SK-N-SH (cell line): ENCODE measurements around the gene BLOC1S1. TPM values are rescaled to one million over a fixed set of nuclear protein-coding genes. Genes with fewer than 3 reads are reported as not detected.

Experiments used
- CTCF ChIA-PET: fragments of 300-600, 350-600 bp; formaldehyde crosslinking; extraction: SDS; loops from one replicate; lab custom pipeline; 2021; lab: Yijun Ruan, JAX
- POLR2A ChIA-PET: fragments of 350-600 bp; sonication (Branson Sonifier 250); formaldehyde crosslinking; extraction: SDS; loops from one replicate; lab custom pipeline; 2020; ENCODE audit warnings: antibody characterized with exemption, inconsistent platforms; lab: Yijun Ruan, JAX
- DNase-seq: peaks from one replicate; pipeline ENCODE4 v3.0.0; 2012
- H2AFZ ChIP-seq: fragments of 200-600 bp; sonication (generic); 2 replicates; pipeline ENCODE4 v1.8.1; 2016; ENCODE audit warnings: antibody characterized with exemption, mild to moderate bottlenecking, low read depth
- H3F3A ChIP-seq: fragments of 200-600 bp; sonication (generic); replicated peaks from 2 replicates; pipeline ENCODE3; 2016; ENCODE audit warnings: antibody characterized with exemption, mild to moderate bottlenecking; ENCODE audit not compliant: insufficient read depth
- H3K27ac ChIP-seq, 2 experiments: fragments of 200-500 bp in 1 of 2; fragments of 200-600 bp in 1 of 2; sonication (Bioruptor generic) in 1 of 2; sonication (generic), shearing (Covaris generic) in 1 of 2; 2 replicates each; pipeline versions ENCODE4 v1.5.1 to v1.6.1; 2014 to 2016; ENCODE audit warnings: low read depth in 2 of 2, inconsistent platforms in 1 of 2, low read length in 1 of 2, mild to moderate bottlenecking in 1 of 2, mixed read lengths in 1 of 2
- H3K27me3 ChIP-seq: fragments of 200-600 bp; sonication (generic), shearing (Covaris generic); 2 replicates; pipeline ENCODE4 v1.6.1; 2016; ENCODE audit warnings: mixed run types; ENCODE audit not compliant: insufficient read depth
- H3K36me3 ChIP-seq, 2 experiments: fragments of 200-500 bp in 1 of 2; fragments of 200-600 bp in 1 of 2; sonication (Bioruptor generic) in 1 of 2; sonication (generic) in 1 of 2; replicated peaks in 1 of 2; 2 replicates each; pipeline versions ENCODE3 to v1.5.1; 2014 to 2016; ENCODE audit warnings: low read length in 1 of 2, mild to moderate bottlenecking in 1 of 2; ENCODE audit not compliant: insufficient read depth in 2 of 2, control insufficient read depth in 1 of 2
- H3K4me1 ChIP-seq, 2 experiments: fragments of 200-500 bp in 1 of 2; fragments of 200-600 bp in 1 of 2; sonication (Bioruptor generic) in 1 of 2; sonication (generic), shearing (Covaris generic) in 1 of 2; 2 replicates each; pipeline versions ENCODE4 v1.5.1 to v1.6.1; 2014 to 2016; ENCODE audit warnings: low read depth in 1 of 2, low read length in 1 of 2, mixed run types in 1 of 2; ENCODE audit not compliant: insufficient read depth in 2 of 2, control insufficient read depth in 1 of 2
- H3K4me2 ChIP-seq: fragments of 200-600 bp; sonication (generic), shearing (Covaris generic); 2 replicates; pipeline ENCODE4 v1.6.1; 2017; ENCODE audit warnings: mixed run types
- H3K4me3 ChIP-seq, 2 experiments: fragments of 200-500 bp in 1 of 2; fragments of 200-600 bp in 1 of 2; sonication (Bioruptor generic) in 1 of 2; sonication (generic), shearing (Covaris generic) in 1 of 2; 2 replicates each; pipeline versions ENCODE4 v1.5.1 to v1.8.1; 2014 to 2016; ENCODE audit warnings: low read depth in 2 of 2, inconsistent platforms in 1 of 2, low read length in 1 of 2, mild to moderate bottlenecking in 1 of 2, mixed read lengths in 1 of 2, moderate library complexity in 1 of 2
- H3K79me2 ChIP-seq: fragments of 200-600 bp; sonication (generic); 2 replicates; pipeline ENCODE4 v1.8.1; 2017; ENCODE audit warnings: mild to moderate bottlenecking; ENCODE audit not compliant: insufficient read depth
- H3K9ac ChIP-seq: fragments of 200-600 bp; sonication (generic); 2 replicates; pipeline ENCODE4 v1.6.1; 2017; ENCODE audit warnings: mixed run types
- H3K9me2 ChIP-seq: fragments of 200-600 bp; sonication (generic); 2 replicates; pipeline ENCODE4 v1.6.1; 2017; ENCODE audit warnings: mixed run types
- H3K9me3 ChIP-seq: fragments of 200-600 bp; sonication (generic); 2 replicates; pipeline ENCODE4 v1.6.1; 2017; ENCODE audit warnings: mixed run types, mild to moderate bottlenecking, moderate library complexity
- H4K20me1 ChIP-seq: fragments of 200-600 bp; sonication (generic); 2 replicates; pipeline ENCODE4 v1.6.1; 2017; ENCODE audit warnings: mild to moderate bottlenecking, mixed run types; ENCODE audit not compliant: insufficient read depth
- CHD2 ChIP-seq: fragments of 150-350 bp; IDR thresholded peaks from 2 replicates; pipeline ENCODE4 v1.6.1; 2018; ENCODE audit warnings: low read length; ENCODE audit not compliant: partially characterized antibody
- CTCF ChIP-seq: fragments of 200-600 bp; sonication (generic); IDR thresholded peaks from 2 replicates; pipeline ENCODE4 v1.6.1; 2017; ENCODE audit warnings: antibody characterized with exemption, mild to moderate bottlenecking, moderate library complexity
- FOSL2 ChIP-seq: IDR thresholded peaks from 2 replicates; pipeline ENCODE4 v1.4.0; 2012; ENCODE audit warnings: low read depth, mild to moderate bottlenecking, moderate library complexity, borderline replicate concordance
- FOXJ3 ChIP-seq: sonication (generic); formaldehyde crosslinking; IDR thresholded peaks from 2 replicates; pipeline ENCODE4 v1.5.1; 2020; ENCODE audit warnings: mild to moderate bottlenecking, missing genetic modification reagents
- FOXM1 ChIP-seq: IDR thresholded peaks from 2 replicates; pipeline ENCODE4 v1.4.0; 2012; ENCODE audit warnings: low read depth, mild to moderate bottlenecking
- GATA2 ChIP-seq: sonication (generic); formaldehyde crosslinking; IDR thresholded peaks from 2 replicates; pipeline ENCODE4 v1.5.0; 2020; ENCODE audit warnings: mild to moderate bottlenecking, missing genetic modification reagents
- JUND ChIP-seq: IDR thresholded peaks from 2 replicates; pipeline ENCODE4 v1.4.0; 2012
- MAX ChIP-seq: IDR thresholded peaks from 2 replicates; pipeline ENCODE4 v1.4.0; 2012; ENCODE audit warnings: low read depth
- MXI1 ChIP-seq: IDR thresholded peaks from 2 replicates; pipeline ENCODE4 v1.6.1; 2012; ENCODE audit warnings: mild to moderate bottlenecking, low read depth, low read length, improper control_type of control experiment
- NRF1 ChIP-seq: IDR thresholded peaks from 2 replicates; pipeline ENCODE4 v1.6.1; 2012; ENCODE audit warnings: low read depth, mild to moderate bottlenecking, low read length
- PBX3 ChIP-seq: IDR thresholded peaks from 2 replicates; pipeline ENCODE4; 2012
- RAD21 ChIP-seq: IDR thresholded peaks from 2 replicates; pipeline ENCODE4 v1.6.1; 2012; ENCODE audit warnings: mild to moderate bottlenecking, low read length
- REST ChIP-seq: IDR thresholded peaks from 2 replicates; pipeline ENCODE4 v1.6.1; 2012; ENCODE audit warnings: mild to moderate bottlenecking, low read depth, low read length, moderate library complexity
- RXRA ChIP-seq: IDR thresholded peaks from 2 replicates; pipeline ENCODE4 v1.4.0; 2012; ENCODE audit warnings: low read depth, mild to moderate bottlenecking, borderline replicate concordance
- SIN3A ChIP-seq: IDR thresholded peaks from 2 replicates; pipeline ENCODE4 v1.6.1; 2012; ENCODE audit warnings: low read depth, mild to moderate bottlenecking, low read length, moderate library complexity, borderline replicate concordance
- TEAD4 ChIP-seq: IDR thresholded peaks from 2 replicates; pipeline ENCODE4 v1.4.0; 2012; ENCODE audit warnings: mild to moderate bottlenecking, borderline replicate concordance; ENCODE audit not compliant: insufficient read depth
- USF1 ChIP-seq: IDR thresholded peaks from 2 replicates; pipeline ENCODE4 v1.4.0; 2012; ENCODE audit warnings: low read depth, borderline replicate concordance
- YY1 ChIP-seq: IDR thresholded peaks from 2 replicates; pipeline ENCODE4 v1.4.0; 2012; ENCODE audit warnings: low read depth, mild to moderate bottlenecking
- WGBS: methylation state at CpG from one replicate; pipeline ENCODE4 v1.1.6; 2017; ENCODE audit warnings: low lambda C conversion rate; 5-methylcytosine and 5-hydroxymethylcytosine counted together
- polyA plus RNA-seq, 3 experiments: library from polyadenylated mRNA; depleted of rRNA; stranded (reverse); fragments of >200 nt; gene quantifications; 2 replicates each; pipeline ENCODE4 v1.2.3, GENCODE V29; 2012

The BLOC1S1 gene
- polyA plus RNA-seq, 1 of the 3 experiments (the other 2 are of a cell fraction), result 331 TPM

- Histone ChIP-seq H3K4me2 (no peak overlapping the region), H3K27me3 (no peaks in the 10 kb centered on the region), H3K9me3 (no peaks in the 10 kb centered on the region), H2AFZ (no peak overlapping the region), H3K79me2 (no peaks in the 10 kb centered on the region), H3K4me3 (no peak overlapping the region), H3F3A (no peaks in the 10 kb centered on the region), H4K20me1 (no peaks in the 10 kb centered on the region), H3K27ac (no peak overlapping the region), H3K9me2 (no peaks in the 10 kb centered on the region), H3K9ac (no peak overlapping the region), H3K4me1 (peaks cover 0 to 3% of the 10 kb centered on the region in 2 experiments; a peak in 1 of 4 replicates), H3K36me3 (no peaks in the 10 kb centered on the region)
- CTCF ChIA-PET, result interaction anchor here (1.2 to 2.0 kb wide), 2 partner anchors 10 to 52 kb away, joined by 3 to 5 read pairs; no protein-coding TSS in a partner anchor
- TF ChIP-seq FOSL2 (no peak), CTCF (no peak), NRF1 (no peak), FOXJ3 (CRISPR knock-in tag) (no peak), MXI1 (no peak), RAD21 (no peak), GATA2 (CRISPR knock-in tag) (no peak), TEAD4 (no peak), REST (no peak), USF1 (no peak), SIN3A (no peak), MAX (no peak), PBX3 (no peak), FOXM1 (no peak), JUND (no peak), YY1 (no peak), RXRA (no peak), CHD2 (no peak)
- WGBS, result 20% methylated on average over 1 of the region's 1 CpG
- POLR2A ChIA-PET, result no interaction called here
- DNase-seq, result no peak
These were observed 16.9 kb upstream of the BLOC1S1 start for GRCh38 chr12:55698965-55699364.
